Mesenchymal stem cell (in vitro differentiated cells and primary cell): Measurements from ENCODE around the gene FLT1.

Experiments
- DNase-seq: peaks from one replicate; pipeline ENCODE4 v3.0.0-alpha.2; 2013
- H2AFZ ChIP-seq: one replicate; pipeline ENCODE4 v1.6.1; 2013; ENCODE audit warnings: low read depth, mild to moderate bottlenecking, control low read depth, inconsistent platforms, low read length, moderate library complexity
- H2AK5ac ChIP-seq: 2 replicates; pipeline ENCODE4 v1.6.1; 2013; ENCODE audit warnings: low read length, moderate library complexity, mild to moderate bottlenecking, inconsistent platforms; ENCODE audit not compliant: severe bottlenecking
- H2BK120ac ChIP-seq: one replicate; pipeline ENCODE4 v1.6.1; 2013; ENCODE audit warnings: low read depth, mild to moderate bottlenecking, inconsistent platforms, low read length, moderate library complexity
- H2BK12ac ChIP-seq, 2 experiments: one replicate each; pipeline ENCODE4 v1.6.1; 2013; ENCODE audit warnings: inconsistent platforms in 2 of 2, low read length in 2 of 2, mild to moderate bottlenecking in 2 of 2, moderate library complexity in 2 of 2, control low read depth in 1 of 2
- H2BK15ac ChIP-seq: one replicate; pipeline ENCODE4 v1.6.1; 2013; ENCODE audit warnings: mild to moderate bottlenecking, low read depth, inconsistent platforms; ENCODE audit not compliant: poor library complexity, severe bottlenecking
- H2BK5ac ChIP-seq: 2 replicates; pipeline ENCODE4 v1.6.1; 2013; ENCODE audit warnings: low read depth, mild to moderate bottlenecking, low read length, control low read depth, inconsistent platforms; ENCODE audit not compliant: poor library complexity, severe bottlenecking
- H3K14ac ChIP-seq, 2 experiments: one replicate each; pipeline ENCODE4 v1.6.1; 2013; ENCODE audit warnings: inconsistent platforms in 2 of 2, low read length in 2 of 2, control low read depth in 1 of 2, mild to moderate bottlenecking in 1 of 2, moderate library complexity in 1 of 2
- H3K18ac ChIP-seq, 2 experiments: one replicate each; pipeline ENCODE4 v1.6.1; 2013; ENCODE audit warnings: inconsistent platforms in 2 of 2, low read length in 2 of 2, control low read depth in 1 of 2, low read depth in 1 of 2, mild to moderate bottlenecking in 1 of 2
- H3K23ac ChIP-seq, 2 experiments: one replicate each; pipeline ENCODE4 v1.6.1; 2013; ENCODE audit warnings: inconsistent platforms in 2 of 2, low read length in 2 of 2, mild to moderate bottlenecking in 2 of 2, moderate library complexity in 2 of 2, control low read depth in 1 of 2
- H3K27ac ChIP-seq: 2 replicates; pipeline ENCODE4 v1.5.1; 2013; ENCODE audit warnings: mild to moderate bottlenecking, moderate library complexity, low read length, control low read depth, inconsistent platforms; ENCODE audit not compliant: poor library complexity, severe bottlenecking
- H3K27me3 ChIP-seq, 2 experiments: 2 replicates each; pipeline versions ENCODE4 v1.6.1 to v1.7.0; 2013; ENCODE audit warnings: low read length in 2 of 2, mild to moderate bottlenecking in 2 of 2, moderate library complexity in 2 of 2, control low read depth in 1 of 2, inconsistent platforms in 1 of 2; ENCODE audit not compliant: control insufficient read depth in 1 of 2, insufficient read depth in 1 of 2
- H3K36me3 ChIP-seq, 2 experiments: 2 replicates each; pipeline versions ENCODE4 v1.6.1 to v1.7.0; 2013; ENCODE audit warnings: low read length in 2 of 2, control low read depth in 1 of 2, inconsistent platforms in 1 of 2, low read depth in 1 of 2, mild to moderate bottlenecking in 1 of 2; ENCODE audit not compliant: insufficient read depth in 2 of 2, control insufficient read depth in 1 of 2
- H3K4ac ChIP-seq, 2 experiments: one replicate each; pipeline ENCODE4 v1.6.1; 2013; ENCODE audit warnings: inconsistent platforms in 2 of 2, low read length in 2 of 2, mild to moderate bottlenecking in 2 of 2, moderate library complexity in 2 of 2, control low read depth in 1 of 2, low read depth in 1 of 2
- H3K4me1 ChIP-seq: 2 replicates; pipeline ENCODE4 v1.6.1; 2013; ENCODE audit warnings: low read depth, low read length, control low read depth; ENCODE audit not compliant: control insufficient read depth, insufficient read depth
- H3K4me2 ChIP-seq: 2 replicates; pipeline ENCODE4 v1.6.1; 2013; ENCODE audit warnings: low read length, mild to moderate bottlenecking, inconsistent platforms; ENCODE audit not compliant: poor library complexity, severe bottlenecking
- H3K4me3 ChIP-seq, 2 experiments: 2 replicates each; pipeline versions ENCODE4 v1.5.1 to v1.7.0; 2013; ENCODE audit warnings: low read length in 2 of 2, mild to moderate bottlenecking in 2 of 2, control low read depth in 1 of 2, low read depth in 1 of 2; ENCODE audit not compliant: insufficient read depth in 1 of 2
- H3K79me1 ChIP-seq: replicated peaks from 2 replicates; pipeline ENCODE4 v1.6.1; 2013; ENCODE audit warnings: mild to moderate bottlenecking, control low read depth, low read length, inconsistent platforms; ENCODE audit not compliant: poor library complexity, severe bottlenecking
- H3K9ac ChIP-seq: 2 replicates; pipeline ENCODE4 v1.7.0; 2013; ENCODE audit warnings: mild to moderate bottlenecking, low read length, moderate library complexity
- H3K9me3 ChIP-seq: 2 replicates; pipeline ENCODE4 v1.7.0; 2013; ENCODE audit warnings: mild to moderate bottlenecking, low read length; ENCODE audit not compliant: control insufficient read depth
- H4K8ac ChIP-seq: one replicate; pipeline ENCODE4 v1.6.1; 2013; ENCODE audit warnings: inconsistent platforms, mild to moderate bottlenecking, low read length, moderate library complexity
- H4K91ac ChIP-seq: one replicate; pipeline ENCODE4 v1.6.1; 2013; ENCODE audit warnings: mild to moderate bottlenecking, low read length, inconsistent platforms
- WGBS: methylation state at CpG from one replicate; pipeline ENCODE4 v1.1.7; 2013; ENCODE audit warnings: mixed read lengths; 5-methylcytosine and 5-hydroxymethylcytosine counted together

Gene FLT1

DNA sequence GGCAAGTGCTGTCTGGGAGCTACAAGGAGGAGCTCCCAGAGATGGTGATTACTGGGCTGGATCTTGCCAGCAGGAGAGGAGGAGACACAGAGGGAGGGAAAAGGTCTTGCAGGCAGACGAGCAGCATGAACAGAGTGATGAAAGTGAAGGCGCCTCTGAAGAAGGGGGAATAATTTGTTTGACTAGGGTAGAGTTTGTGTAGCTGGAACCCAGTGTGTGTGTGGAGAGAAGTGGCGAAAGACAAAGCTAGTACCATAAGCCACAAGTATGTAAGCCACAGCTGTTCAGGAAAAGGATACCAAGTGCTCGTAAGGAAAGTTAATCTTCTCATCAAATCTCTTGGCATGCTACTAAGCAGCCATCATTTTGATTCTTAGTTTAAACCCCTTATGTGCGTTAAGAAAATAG, 5.4 kb downstream of the FLT1 start:
- DNase-seq = peak; percentile 81
- no peak overlapping the region for H2AK5ac ChIP-seq
- H3K4me3 ChIP-seq = no peak overlapping the region
- 33% methylated on average over 3 of the region's 5 CpGs for WGBS
- peaks cover 53 to 64% of the 10 kb centered on the region in 2 experiments for H3K27me3 ChIP-seq
- no peaks in the 10 kb centered on the region for H3K79me1 ChIP-seq
- peak overlapping the region in 1 of 2 experiments; percentile 72 for H3K18ac ChIP-seq
- no peak overlapping the region for H3K27ac ChIP-seq
- H2BK15ac ChIP-seq = no peak overlapping the region
- peak overlapping the region in 1 of 2 experiments; percentile 77 for H2BK12ac ChIP-seq
- H3K9ac ChIP-seq = no peak overlapping the region
- no peak overlapping the region for H3K14ac ChIP-seq
- no peak overlapping the region for H4K91ac ChIP-seq
- H2BK120ac ChIP-seq = no peak overlapping the region
- no peak overlapping the region for H2AFZ ChIP-seq
- no peak overlapping the region for H2BK5ac ChIP-seq
- peaks cover 11% of the 10 kb centered on the region for H3K4me1 ChIP-seq
- H3K36me3 ChIP-seq = no peaks in the 10 kb centered on the region
- no peaks in the 10 kb centered on the region for H3K9me3 ChIP-seq
- H3K4ac ChIP-seq = peak overlapping the region in 1 of 2 experiments; percentile 42
- H4K8ac ChIP-seq = no peak overlapping the region
- no peak overlapping the region for H3K4me2 ChIP-seq
- no peak overlapping the region for H3K23ac ChIP-seq

DNA sequence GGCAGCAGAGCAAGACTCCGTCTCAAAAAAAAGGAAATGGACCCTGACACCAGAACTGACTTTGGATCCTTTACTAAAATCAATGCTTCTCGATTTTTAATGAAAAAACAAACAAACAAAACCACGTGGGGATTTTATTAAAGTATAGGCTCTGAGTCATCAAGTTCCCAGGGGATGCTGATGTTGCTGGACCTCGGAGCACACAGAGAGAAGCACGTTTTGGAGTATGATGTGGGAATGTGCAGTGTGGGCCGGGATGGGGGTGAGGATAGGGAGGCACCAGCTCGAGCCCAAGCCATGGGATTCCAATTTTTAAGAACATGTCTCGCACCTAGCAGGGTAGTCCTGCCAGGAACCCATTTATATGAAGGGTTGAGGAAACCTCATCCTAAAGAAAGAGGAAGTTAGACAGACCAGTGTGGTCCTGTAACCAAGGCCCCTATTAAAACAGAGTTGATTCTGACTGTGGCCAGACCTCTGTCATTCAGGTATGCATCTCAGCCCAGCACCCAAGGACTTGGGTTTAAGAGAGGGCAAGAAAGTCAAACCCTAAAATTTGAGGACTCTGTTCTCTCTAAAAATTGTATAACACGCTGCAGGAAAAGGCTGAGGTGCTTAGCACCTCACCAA, 6.4 kb downstream of the FLT1 start:
- H3K4me2 ChIP-seq = no peak overlapping the region
- peak overlapping the region; percentile 54 for H2BK120ac ChIP-seq
- no peak overlapping the region for H2AK5ac ChIP-seq
- no peak overlapping the region for H4K91ac ChIP-seq
- H3K18ac ChIP-seq = peak overlapping the region in 1 of 2 experiments; percentile 32
- H2BK12ac ChIP-seq = peak overlapping the region in 1 of 2 experiments; percentile 77
- peak overlapping the region in 1 of 2 experiments; percentile 52 for H3K4ac ChIP-seq
- no peak overlapping the region for H3K4me3 ChIP-seq
- no peak overlapping the region for H2BK5ac ChIP-seq
- H3K9me3 ChIP-seq = no peaks in the 10 kb centered on the region
- WGBS = 68% methylated on average over 7 of the region's 9 CpGs
- H3K27ac ChIP-seq = no peak overlapping the region
- H3K9ac ChIP-seq = no peak overlapping the region
- no peaks in the 10 kb centered on the region for H3K36me3 ChIP-seq
- peak overlapping the region in 1 of 2 experiments; percentile 84 for H3K23ac ChIP-seq
- peak overlapping the region; percentile 78 for H2BK15ac ChIP-seq
- no peak for DNase-seq
- H3K4me1 ChIP-seq = peaks cover under 1% of the 10 kb centered on the region
- H4K8ac ChIP-seq = no peak overlapping the region
- H3K27me3 ChIP-seq = peaks cover 53 to 64% of the 10 kb centered on the region in 2 experiments
- H3K79me1 ChIP-seq = no peaks in the 10 kb centered on the region
- no peak overlapping the region for H2AFZ ChIP-seq
- no peak overlapping the region for H3K14ac ChIP-seq

DNA sequence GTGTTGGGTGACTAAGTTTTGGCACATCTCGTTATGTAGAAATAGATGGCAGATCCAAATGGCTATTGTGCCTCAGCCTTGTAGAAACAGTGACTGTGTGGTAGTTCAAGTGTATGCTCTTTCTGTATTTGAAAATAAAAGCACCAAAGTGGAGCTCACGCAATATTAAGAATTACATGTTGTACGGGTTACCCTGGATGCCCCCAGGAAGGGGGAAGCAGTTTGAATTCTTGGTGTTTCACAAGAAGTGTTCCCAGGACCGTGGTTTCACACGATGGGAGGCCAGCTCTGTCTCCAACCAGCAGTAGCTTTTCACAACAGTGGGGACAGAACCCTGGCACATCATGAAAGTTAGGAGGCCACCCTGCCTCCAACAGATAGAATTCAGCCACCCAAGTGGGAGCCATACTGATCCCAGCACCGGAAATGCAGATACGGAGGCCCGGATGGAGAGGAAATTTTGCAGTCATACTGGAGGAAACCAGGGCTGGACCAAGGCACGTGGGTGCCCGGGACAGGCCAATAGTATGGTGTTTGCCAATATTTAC, 8.9 kb downstream of the FLT1 start:
- Histone ChIP-seq H3K14ac (no peak overlapping the region), H3K23ac (no peak overlapping the region), H3K4me1 (no peaks in the 10 kb centered on the region), H4K91ac (no peak overlapping the region), H3K9me3 (no peaks in the 10 kb centered on the region), H2AFZ (no peak overlapping the region), H2BK15ac (no peak overlapping the region), H3K27ac (no peak overlapping the region), H3K79me1 (no peaks in the 10 kb centered on the region), H3K36me3 (no peaks in the 10 kb centered on the region), H3K4me3 (no peak overlapping the region), H4K8ac (no peak overlapping the region), H3K27me3 (peaks cover 38 to 49% of the 10 kb centered on the region in 2 experiments), H3K4ac (no peak overlapping the region), H3K4me2 (no peak overlapping the region), H2BK5ac (no peak overlapping the region), H3K18ac (no peak overlapping the region), H2BK120ac (no peak overlapping the region), H2BK12ac (no peak overlapping the region), H3K9ac (no peak overlapping the region), H2AK5ac (no peak overlapping the region)
- no peak for DNase-seq
- WGBS = 92% methylated on average over 10 of the region's 10 CpGs

DNA sequence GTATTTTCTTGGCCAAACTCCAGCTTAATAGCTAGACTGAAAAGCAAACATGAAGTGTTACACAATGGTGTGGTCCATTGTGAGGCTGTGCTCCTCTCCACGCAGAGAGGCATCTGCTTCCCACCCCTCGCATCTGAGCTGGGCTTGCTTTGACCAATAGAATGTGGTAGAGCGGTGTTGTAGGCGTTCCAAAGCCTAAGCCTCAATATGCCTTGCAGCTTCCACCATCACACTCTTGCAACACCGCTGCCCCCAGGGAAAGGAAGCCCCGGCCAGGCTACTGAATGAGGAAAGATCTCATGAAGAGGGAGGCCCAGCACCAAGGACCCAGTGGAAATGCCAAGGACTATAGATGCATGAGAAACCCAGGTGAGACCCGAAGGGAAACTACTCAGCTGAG, 9.4 kb downstream of the FLT1 start:
- H3K27ac ChIP-seq = no peak overlapping the region

More for the DNA sequence above, 9.4 kb downstream of the FLT1 start:
- H3K4me2 ChIP-seq = no peak overlapping the region
- H3K27me3 ChIP-seq = peaks cover 34 to 44% of the 10 kb centered on the region in 2 experiments
- H2AFZ ChIP-seq = no peak overlapping the region
- H2BK15ac ChIP-seq = no peak overlapping the region
- H4K8ac ChIP-seq = no peak overlapping the region
- 94% methylated on average over 7 of the region's 7 CpGs for WGBS
- H2BK5ac ChIP-seq = no peak overlapping the region
- no peak for DNase-seq
- H3K4ac ChIP-seq = no peak overlapping the region
- no peak overlapping the region for H2BK120ac ChIP-seq
- no peaks in the 10 kb centered on the region for H3K4me1 ChIP-seq
- H3K36me3 ChIP-seq = no peaks in the 10 kb centered on the region
- no peak overlapping the region for H3K14ac ChIP-seq
- H3K9ac ChIP-seq = no peak overlapping the region
- H2BK12ac ChIP-seq = no peak overlapping the region
- no peaks in the 10 kb centered on the region for H3K79me1 ChIP-seq
- H2AK5ac ChIP-seq = no peak overlapping the region
- H3K9me3 ChIP-seq = no peaks in the 10 kb centered on the region
- no peak overlapping the region for H3K23ac ChIP-seq
- no peak overlapping the region for H3K4me3 ChIP-seq
- no peak overlapping the region for H3K18ac ChIP-seq
- no peak overlapping the region for H4K91ac ChIP-seq
